ENCODE measurements around the gene APOL1. TPM values are rescaled to one million over a fixed set of nuclear protein-coding genes. Genes with fewer than 3 reads are reported as not detected.
"Not testable (repeated sequence)": the region's sequence is repeated elsewhere in the genome, so short reads cannot be mapped to it uniquely, and the experiment has no call there.

APOL1 gene
- total RNA-seq, 2 experiments from 2014 or later: 13.8 to 17.1 TPM

DNA sequence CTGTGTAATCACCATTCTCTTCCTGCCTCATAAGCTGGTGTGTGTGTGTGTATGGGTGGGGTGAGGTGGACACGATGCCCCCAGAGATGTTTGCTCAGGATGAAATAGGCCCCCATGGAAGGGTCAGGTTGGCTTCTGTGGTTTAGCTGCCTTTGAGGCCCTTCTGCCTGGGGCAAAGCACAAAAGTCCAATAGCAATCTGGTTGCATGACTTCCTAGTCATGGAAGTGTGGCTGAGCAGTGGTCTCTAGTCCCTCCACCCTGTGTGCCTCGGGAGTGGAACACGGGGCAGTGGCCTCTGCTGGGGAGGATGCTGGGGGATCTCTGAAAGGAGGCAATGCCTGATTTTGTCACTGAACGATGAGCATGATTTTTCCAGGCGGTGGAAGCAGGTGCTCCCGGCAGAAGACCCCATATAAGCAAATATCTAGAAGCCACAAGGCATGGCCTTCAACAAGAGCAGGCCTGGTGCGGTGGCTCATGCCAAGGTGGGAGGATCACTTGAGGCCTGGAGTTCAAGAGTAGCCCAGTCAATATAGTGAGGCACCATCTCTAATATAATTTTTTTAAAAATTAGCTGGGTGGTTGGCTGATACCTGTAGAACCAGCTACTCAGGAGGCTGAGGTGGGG is 839 bp upstream of the APOL1 start:
- H3K27me3 Mint-ChIP-seq; DNase-seq; H3K9me3 Mint-ChIP-seq; H3K36me3 Mint-ChIP-seq (ENCODE audit: low read depth); intact Hi-C loops (cut with micrococcal nuclease); ATAC-seq: not testable (repeated sequence)
- H3K4me1 Mint-ChIP-seq (ENCODE audit: low read depth): peaks cover 46% of the 10 kb centered on the region
- H3K4me3 Mint-ChIP-seq: peak overlapping the region; percentile 83
- CTCF ChIA-PET: interaction anchor here (2.9 kb wide), 1 partner anchor 12 kb away, joined by 19 read pairs; the partner anchor contains the start of gene APOL2
- POLR2A ChIA-PET: interaction anchor here (0.6 to 3.7 kb wide), 4 partner anchors 9 to 258 kb away, joined by 3 to 24 read pairs (median 4); partner anchors contain the start of gene APOL2
- H3K27ac Mint-ChIP-seq: peak overlapping the region; percentile 94

DNA sequence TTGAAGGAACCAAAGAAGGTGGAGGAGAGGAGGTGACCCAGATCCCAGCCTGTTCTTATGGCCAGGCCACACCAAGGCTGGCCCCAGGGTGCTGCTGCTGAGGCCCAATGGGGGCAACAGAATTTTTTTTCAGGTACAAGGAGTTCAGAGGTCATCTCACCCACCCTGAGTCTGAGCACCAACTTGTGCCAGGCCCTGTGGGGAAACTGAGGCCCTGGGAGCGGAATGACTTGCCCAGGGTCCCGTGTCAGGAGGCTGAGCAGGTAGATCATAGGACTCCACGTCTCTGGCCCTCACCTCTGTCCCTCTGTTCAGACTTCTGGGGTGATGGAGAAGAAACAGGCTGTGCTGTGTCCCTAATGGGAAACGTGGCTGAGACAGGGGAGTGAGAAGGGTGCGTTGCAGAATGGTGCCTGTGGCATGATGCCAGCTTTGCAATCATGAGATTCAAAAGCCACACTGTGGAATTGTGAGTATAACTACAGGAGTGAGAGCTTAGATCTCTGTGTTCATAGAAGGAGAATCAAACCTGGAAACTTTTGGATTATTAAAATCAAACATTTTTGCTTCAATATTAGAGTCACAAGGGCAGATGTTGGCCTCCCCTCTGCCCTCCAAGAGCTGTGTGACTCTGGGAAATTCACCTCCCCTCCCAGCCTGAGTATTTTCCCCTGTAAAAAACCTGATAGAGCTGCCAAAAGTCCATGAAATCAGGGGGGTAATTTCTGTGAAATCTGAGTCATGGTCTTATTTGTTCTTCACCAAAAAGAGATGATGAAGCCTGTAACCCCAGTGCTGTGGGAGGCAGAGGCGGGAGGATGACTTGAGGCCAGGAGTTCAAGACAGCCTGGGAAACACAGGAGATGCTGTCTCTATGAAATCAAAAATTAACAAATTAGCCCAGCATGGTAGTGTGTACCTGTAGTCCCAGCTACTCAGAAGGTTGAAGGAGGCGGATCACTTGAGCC is 874 bp downstream of the APOL1 start:
- DNase-seq (peak; percentile 64), ATAC-seq (peak; percentile 15)
- POLR2A ChIA-PET: interaction anchor here (0.6 to 3.7 kb wide), 6 partner anchors 11 to 718 kb away, joined by 3 to 24 read pairs (median 4); partner anchors contain the start of gene APOL2
- Mint-ChIP-seq H3K4me3 (peak overlapping the region; percentile 83), H3K27me3 (no peaks in the 10 kb centered on the region), H3K36me3 (ENCODE audit: low read depth) (peaks cover 10% of the 10 kb centered on the region), H3K4me1 (ENCODE audit: low read depth) (peaks cover 59% of the 10 kb centered on the region), H3K9me3 (peaks cover 5% of the 10 kb centered on the region), H3K27ac (peak overlapping the region; percentile 94)
- intact Hi-C loops (cut with micrococcal nuclease): no loop called here
- TF ChIP-seq, protein P1, sequence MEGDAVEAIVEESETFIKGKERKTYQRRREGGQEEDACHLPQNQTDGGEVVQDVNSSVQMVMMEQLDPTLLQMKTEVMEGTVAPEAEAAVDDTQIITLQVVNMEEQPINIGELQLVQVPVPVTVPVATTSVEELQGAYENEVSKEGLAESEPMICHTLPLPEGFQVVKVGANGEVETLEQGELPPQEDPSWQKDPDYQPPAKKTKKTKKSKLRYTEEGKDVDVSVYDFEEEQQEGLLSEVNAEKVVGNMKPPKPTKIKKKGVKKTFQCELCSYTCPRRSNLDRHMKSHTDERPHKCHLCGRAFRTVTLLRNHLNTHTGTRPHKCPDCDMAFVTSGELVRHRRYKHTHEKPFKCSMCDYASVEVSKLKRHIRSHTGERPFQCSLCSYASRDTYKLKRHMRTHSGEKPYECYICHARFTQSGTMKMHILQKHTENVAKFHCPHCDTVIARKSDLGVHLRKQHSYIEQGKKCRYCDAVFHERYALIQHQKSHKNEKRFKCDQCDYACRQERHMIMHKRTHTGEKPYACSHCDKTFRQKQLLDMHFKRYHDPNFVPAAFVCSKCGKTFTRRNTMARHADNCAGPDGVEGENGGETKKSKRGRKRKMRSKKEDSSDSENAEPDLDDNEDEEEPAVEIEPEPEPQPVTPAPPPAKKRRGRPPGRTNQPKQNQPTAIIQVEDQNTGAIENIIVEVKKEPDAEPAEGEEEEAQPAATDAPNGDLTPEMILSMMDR (IDR thresholded peaks at IDR 0.05): no peak
- CTCF ChIA-PET: interaction anchor here (0.8 to 2.9 kb wide), 11 partner anchors 10 to 233 kb away, joined by 3 to 19 read pairs (median 3); partner anchors contain the start of gene APOL2

DNA sequence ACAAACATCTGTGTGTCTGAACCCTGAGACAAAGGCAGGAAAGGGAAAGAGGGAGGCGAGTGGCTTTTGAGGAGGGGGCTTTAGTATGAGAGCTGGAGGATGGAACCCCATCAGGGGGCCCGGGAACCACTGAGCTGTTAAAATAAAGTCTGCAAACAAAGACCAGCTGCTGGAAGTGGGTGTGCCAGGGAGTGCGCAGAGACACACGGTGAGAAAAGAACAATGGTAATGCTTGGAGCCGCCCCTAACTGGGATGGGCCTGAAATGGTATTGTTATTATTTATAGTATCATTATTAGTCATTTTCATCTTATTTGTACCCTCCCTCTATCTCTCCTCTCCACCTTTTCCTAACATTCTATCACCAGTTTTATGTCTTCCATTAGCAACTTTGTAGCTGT is 2.6 kb downstream of the APOL1 start:
- H3K4me1 Mint-ChIP-seq (ENCODE audit: low read depth): peaks cover 62% of the 10 kb centered on the region
- H3K27ac Mint-ChIP-seq; DNase-seq; H3K9me3 Mint-ChIP-seq; CTCF ChIA-PET; H3K4me3 Mint-ChIP-seq; H3K27me3 Mint-ChIP-seq; ATAC-seq; intact Hi-C loops (cut with micrococcal nuclease): not testable (repeated sequence)
- H3K36me3 Mint-ChIP-seq (ENCODE audit: low read depth): peaks cover 12% of the 10 kb centered on the region
- POLR2A ChIA-PET: interaction anchor here (0.7 to 3.7 kb wide), 3 partner anchors 17 to 220 kb away, joined by 3 to 24 read pairs (median 3); partner anchors contain the start of gene APOL2

DNA sequence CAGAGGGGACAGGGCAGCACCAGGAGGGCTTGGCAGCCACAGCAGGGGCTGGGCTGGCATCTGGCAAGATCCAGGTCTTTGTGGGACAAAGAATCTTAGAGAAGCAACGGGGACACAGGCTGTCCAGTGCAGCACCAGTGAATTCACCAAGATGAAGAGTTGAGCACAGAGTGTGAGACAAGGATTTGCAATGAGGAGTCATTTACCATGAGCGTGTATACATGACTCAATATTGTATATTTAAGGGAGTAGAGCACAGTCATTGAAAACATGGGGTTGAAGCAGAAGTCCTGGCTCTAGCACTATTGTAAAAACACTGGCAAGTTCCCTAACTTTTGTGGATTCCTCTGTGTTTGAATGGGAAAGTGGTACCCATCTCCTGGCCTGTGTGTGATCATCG is 3.5 kb downstream of the APOL1 start:
- intact Hi-C loops (cut with micrococcal nuclease): no loop called here
- Mint-ChIP-seq H3K9me3 (no peaks in the 10 kb centered on the region), H3K27ac (peak overlapping the region; percentile 33), H3K36me3 (ENCODE audit: low read depth) (peaks cover 16% of the 10 kb centered on the region), H3K27me3 (no peaks in the 10 kb centered on the region), H3K4me3 (no peak overlapping the region), H3K4me1 (ENCODE audit: low read depth) (peaks cover 61% of the 10 kb centered on the region)
- no peak for ATAC-seq
- DNase-seq: no peak
- TF ChIP-seq, protein P1 (IDR thresholded peaks at IDR 0.05): no peak
- ChIA-PET POLR2A (no interaction called here), CTCF (no interaction called here)

DNA sequence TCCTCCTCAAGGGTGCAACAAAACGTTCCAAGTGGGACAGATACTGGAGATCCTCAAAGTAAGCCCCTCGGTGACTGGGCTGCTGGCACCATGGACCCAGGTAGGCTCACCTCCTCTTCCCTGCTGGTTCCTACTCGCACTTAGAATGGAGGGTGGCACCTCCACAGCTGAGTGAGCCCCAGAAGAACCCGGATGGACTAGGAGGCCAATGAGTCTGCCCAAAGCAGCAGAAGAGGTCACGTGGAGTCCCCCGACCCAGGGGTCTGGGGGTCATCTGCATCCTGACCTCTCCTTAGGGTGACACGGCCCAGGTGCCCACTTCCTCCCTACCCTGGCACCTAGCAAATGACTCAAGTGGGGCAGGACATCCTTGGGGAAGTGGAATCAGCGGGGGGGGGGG is 4.4 kb downstream of the APOL1 start:
- intact Hi-C loops (cut with micrococcal nuclease): no loop called here
- Mint-ChIP-seq H3K27ac (no peak overlapping the region), H3K36me3 (ENCODE audit: low read depth) (peaks cover 19% of the 10 kb centered on the region), H3K27me3 (no peaks in the 10 kb centered on the region), H3K9me3 (no peaks in the 10 kb centered on the region), H3K4me3 (no peak overlapping the region), H3K4me1 (ENCODE audit: low read depth) (peaks cover 58% of the 10 kb centered on the region)
- TF ChIP-seq, protein P1 (IDR thresholded peaks at IDR 0.05): no peak
- POLR2A ChIA-PET: interaction anchor here (0.6 to 1.4 kb wide), 3 partner anchors 17 to 67 kb away, joined by 3 to 5 read pairs (median 3); no protein-coding TSS in a partner anchor
- CTCF ChIA-PET: interaction anchor here (0.7 to 1.8 kb wide), 3 partner anchors 13 to 19 kb away, joined by 3 to 8 read pairs (median 3); partner anchors contain the start of gene APOL2
- DNase-seq: no peak
- ATAC-seq: no peak

Measured in activated CD8-positive, alpha-beta T cell treated with anti-CD3 and anti-CD28 coated beads for 36 hours (primary cell).